Mucosa of descending colon (tissue), 3 donors: ENCODE results near the gene VPS13C. TPM values are rescaled to one million over a fixed set of nuclear protein-coding genes. Genes with fewer than 3 reads are reported as not detected.

Experiments
- ATAC-seq: fragments of 200-7000 bp; cut with Tn5 transposase; one replicate; pipeline ENCODE4 v1.9.1; 2020; ENCODE audit warnings: mild to moderate bottlenecking, moderate library complexity
- DNase-seq, 3 donors: peaks; one replicate each; pipeline ENCODE4 v3.0.0-alpha.2; 2020
- H3K36me3 ChIP-seq: fragments of 200-600 bp; one replicate; pipeline ENCODE4 v1.8.0; 2021; ENCODE audit warnings: low read depth, mild to moderate bottlenecking
- H3K4me1 ChIP-seq: fragments of 200-600 bp; one replicate; pipeline ENCODE4 v1.8.0; 2021; ENCODE audit warnings: low read depth, mild to moderate bottlenecking
- H3K4me3 ChIP-seq: fragments of 200-600 bp; one replicate; pipeline ENCODE4 v1.8.0; 2021; ENCODE audit warnings: mild to moderate bottlenecking
- H3K9me3 ChIP-seq: fragments of 200-600 bp; one replicate; pipeline ENCODE4 v1.8.0; 2021; ENCODE audit warnings: mild to moderate bottlenecking
- intact Hi-C, 2 donors: fragments of 100-400 bp; cut with DNase I in 1 of 2; cut with micrococcal nuclease in 1 of 2; formaldehyde crosslinking; loops; one replicate each; pipeline versions ENCODE4 v1.11.0 to v1.11.1; 2022; cut with DNase I, micrococcal nuclease
- total RNA-seq, 3 donors: library from RNA; stranded (reverse); fragmentation: NEBNext Ultra II Directional in 2 of 3; extraction: Animal tissue kit (Norgen Biotek cat#: 25700) in 2 of 3; gene quantifications; one replicate each; pipeline versions ENCODE4 v1.2.1 to v1.2.4, GENCODE V29; 2021 to 2023
- TF ChIP-seq, protein P1 (sequence below): fragments of 200-600 bp; IDR thresholded peaks from one replicate; pipeline ENCODE4 v1.8.0; 2022; ENCODE audit warnings: antibody characterized with exemption, mild to moderate bottlenecking
- donor health status: DM: no; HTN: no; CAD: no; lungs with moderate emphysema.
- donor health status: DM: no; HTN: no; CAD: no.
- donor health status: DM: no; HTN: yes; CAD: no.

VPS13C gene
- total RNA-seq, 3 donors from 2014 or later = 51.0 to 76.1 (median 57.1) TPM

DNA sequence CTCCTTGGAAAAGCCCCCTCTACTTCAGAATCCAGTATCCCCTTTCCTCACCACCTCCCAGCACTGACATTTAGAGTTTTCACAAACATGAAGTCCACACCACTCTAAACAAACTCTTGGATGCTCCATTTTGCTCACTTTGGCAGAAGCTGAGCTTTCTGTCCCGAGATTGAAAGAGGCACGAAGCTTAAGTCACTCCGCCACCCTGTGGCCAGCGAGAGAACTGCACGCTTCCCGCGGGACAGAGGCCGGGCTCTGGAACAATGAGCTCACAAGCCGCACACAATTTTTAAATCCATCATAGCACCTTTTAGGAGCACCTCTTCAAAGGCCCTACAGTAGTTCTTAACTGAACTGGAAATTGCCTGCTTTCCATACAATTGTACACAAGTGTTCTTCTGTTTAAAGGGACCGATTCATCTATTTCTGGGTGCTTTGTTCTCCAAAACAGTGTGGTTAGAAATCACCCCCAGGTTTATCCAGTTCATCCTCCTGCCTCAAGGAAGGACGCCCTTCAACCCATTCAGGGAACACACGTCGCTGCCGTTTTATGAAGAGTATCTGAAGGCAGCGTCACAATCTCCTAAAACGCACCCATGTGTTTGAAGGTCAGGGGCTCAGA, 226.1 kb downstream of the VPS13C start:
- no peaks in the 10 kb centered on the region for H3K9me3 ChIP-seq
- intact Hi-C loops = no loop called here
- H3K36me3 ChIP-seq = no peaks in the 10 kb centered on the region
- H3K4me1 ChIP-seq = no peaks in the 10 kb centered on the region
- ATAC-seq (peak; percentile 89), DNase-seq (peak; percentile 72 to 91 (median 84))
- TF ChIP-seq, protein P1, sequence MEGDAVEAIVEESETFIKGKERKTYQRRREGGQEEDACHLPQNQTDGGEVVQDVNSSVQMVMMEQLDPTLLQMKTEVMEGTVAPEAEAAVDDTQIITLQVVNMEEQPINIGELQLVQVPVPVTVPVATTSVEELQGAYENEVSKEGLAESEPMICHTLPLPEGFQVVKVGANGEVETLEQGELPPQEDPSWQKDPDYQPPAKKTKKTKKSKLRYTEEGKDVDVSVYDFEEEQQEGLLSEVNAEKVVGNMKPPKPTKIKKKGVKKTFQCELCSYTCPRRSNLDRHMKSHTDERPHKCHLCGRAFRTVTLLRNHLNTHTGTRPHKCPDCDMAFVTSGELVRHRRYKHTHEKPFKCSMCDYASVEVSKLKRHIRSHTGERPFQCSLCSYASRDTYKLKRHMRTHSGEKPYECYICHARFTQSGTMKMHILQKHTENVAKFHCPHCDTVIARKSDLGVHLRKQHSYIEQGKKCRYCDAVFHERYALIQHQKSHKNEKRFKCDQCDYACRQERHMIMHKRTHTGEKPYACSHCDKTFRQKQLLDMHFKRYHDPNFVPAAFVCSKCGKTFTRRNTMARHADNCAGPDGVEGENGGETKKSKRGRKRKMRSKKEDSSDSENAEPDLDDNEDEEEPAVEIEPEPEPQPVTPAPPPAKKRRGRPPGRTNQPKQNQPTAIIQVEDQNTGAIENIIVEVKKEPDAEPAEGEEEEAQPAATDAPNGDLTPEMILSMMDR = peak; percentile 96
- no peak overlapping the region for H3K4me3 ChIP-seq

DNA sequence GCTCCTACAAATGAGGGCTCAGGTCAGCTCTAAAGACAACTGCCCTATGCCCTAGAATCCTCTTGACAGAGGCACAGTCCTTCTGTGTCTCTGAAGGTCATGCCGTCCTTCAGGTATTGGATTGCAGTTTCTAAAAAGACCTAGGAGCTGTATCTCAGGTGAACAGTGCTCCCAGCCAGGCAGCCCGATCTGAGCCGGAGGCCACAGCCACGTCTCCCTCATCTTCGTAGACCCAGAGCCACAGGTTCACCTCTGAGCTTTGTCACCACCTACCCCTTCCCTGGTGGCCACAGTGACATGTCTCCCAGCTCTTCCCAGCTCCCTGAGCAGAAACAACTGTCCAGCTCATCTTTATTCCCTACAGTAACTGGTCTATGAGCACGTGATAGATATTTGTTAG, 228.0 kb downstream of the VPS13C start:
- Histone ChIP-seq H3K4me1 (no peaks in the 10 kb centered on the region), H3K9me3 (no peaks in the 10 kb centered on the region), H3K4me3 (no peak overlapping the region), H3K36me3 (no peaks in the 10 kb centered on the region)
- intact Hi-C loops = no loop called here
- ATAC-seq (no peak), DNase-seq (no peak)
- TF ChIP-seq, protein P1 = no peak

DNA sequence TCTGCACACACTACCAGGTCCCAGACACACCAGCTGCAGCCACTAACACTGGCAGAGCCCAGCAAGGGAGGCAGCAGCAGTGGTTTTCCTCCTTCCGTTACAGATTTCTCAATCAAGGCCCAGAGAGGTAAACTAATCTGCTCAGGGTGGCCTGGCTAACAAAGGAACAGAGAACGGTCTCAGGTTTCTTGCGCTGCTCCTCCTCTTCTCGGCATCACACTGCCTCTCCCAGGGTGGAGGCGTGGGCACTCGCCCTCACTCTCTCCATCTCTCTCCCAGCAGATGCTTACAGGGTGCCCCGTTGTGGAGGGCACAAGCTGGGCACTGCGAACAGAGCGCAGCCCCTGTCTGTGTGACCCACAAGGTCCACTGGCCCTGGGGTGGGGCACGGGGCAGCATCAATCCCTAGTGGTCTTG, 228.7 kb downstream of the VPS13C start:
- TF ChIP-seq, protein P1 = no peak
- ATAC-seq (no peak), DNase-seq (no peak)
- Histone ChIP-seq H3K9me3 (no peaks in the 10 kb centered on the region), H3K4me3 (no peak overlapping the region), H3K36me3 (no peaks in the 10 kb centered on the region), H3K4me1 (no peaks in the 10 kb centered on the region)
- intact Hi-C loops = no loop called here

DNA sequence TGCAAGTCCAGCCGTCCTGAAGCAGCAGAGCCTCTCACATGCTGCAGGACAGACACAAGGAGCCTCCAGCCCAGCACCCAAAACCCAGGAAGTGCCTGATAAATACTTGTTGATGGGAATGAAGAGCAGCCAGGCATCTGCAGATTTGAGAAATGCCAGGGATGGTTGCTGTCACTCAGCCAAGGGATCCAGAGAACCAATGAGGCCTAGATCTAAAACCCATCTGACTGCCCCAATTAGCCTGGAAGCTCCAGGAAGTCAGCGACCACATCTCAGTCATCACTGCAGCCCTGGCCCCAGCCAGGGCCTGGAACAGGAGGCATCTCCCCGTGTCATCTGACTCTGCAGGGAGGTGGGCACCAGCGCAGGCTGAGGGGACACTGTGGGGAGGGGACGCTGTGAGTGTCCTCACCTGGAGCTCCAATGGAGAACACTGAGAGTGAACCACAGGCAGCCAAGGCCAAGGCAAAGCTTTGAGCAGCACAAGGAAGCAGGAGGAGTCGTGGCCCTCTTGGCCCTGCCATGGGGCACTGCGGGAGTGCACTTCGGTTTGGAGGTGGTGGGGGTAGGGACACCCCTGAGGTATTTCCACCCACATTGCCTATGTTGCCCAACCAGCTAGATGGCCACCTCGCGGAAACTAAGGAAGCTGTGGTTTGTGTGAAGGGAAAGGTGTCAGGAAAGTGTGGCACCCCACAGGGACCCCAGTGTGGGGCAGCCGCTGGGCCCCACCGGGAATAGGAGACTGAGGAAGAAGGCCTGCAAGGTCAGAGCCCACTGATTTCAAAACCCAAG, 229.5 kb downstream of the VPS13C start:
- H3K4me3 ChIP-seq = no peak overlapping the region
- no peak for ATAC-seq

DNA sequence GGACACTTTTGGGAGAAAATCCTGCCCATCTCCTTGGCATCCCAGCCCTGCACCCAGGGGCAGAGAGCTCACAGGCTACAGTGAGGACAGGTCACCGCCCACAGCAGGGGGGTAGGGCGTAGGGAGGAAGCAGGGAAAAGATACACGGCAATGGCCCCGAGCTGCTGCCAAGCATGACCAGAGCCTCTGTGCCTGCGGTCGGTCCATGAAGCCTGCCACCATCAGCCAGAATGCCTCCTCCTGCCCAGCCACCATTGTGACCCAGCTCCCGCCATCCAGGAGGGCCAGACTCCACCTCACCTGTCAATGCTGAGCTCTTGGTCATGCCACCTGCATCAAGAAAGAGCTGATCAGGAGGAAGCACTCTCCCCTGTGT, 230.7 kb downstream of the VPS13C start:
- intact Hi-C loops = no loop called here
- ATAC-seq = no peak
- H3K4me3 ChIP-seq = no peak overlapping the region
- no peaks in the 10 kb centered on the region for H3K9me3 ChIP-seq
- H3K36me3 ChIP-seq = no peaks in the 10 kb centered on the region
- TF ChIP-seq, protein P1 = no peak
- DNase-seq = no peak
- H3K4me1 ChIP-seq = no peaks in the 10 kb centered on the region

More for the DNA sequence above, 229.5 kb downstream of the VPS13C start:
- intact Hi-C loops = no loop called here
- no peaks in the 10 kb centered on the region for H3K36me3 ChIP-seq
- no peak for DNase-seq
- no peaks in the 10 kb centered on the region for H3K9me3 ChIP-seq
- no peaks in the 10 kb centered on the region for H3K4me1 ChIP-seq
- TF ChIP-seq, protein P1 = no peak
